Breast epithelium (tissue), 3 donors: ENCODE measurements around the gene RPS25.

ENCODE experiments used
- CTCF ChIP-seq, 3 donors: fragments of 450-650 bp; IDR thresholded peaks; one replicate each; pipeline ENCODE4 v1.5.1; 2016 to 2017; ENCODE audit warnings: antibody characterized with exemption in 3 of 3, mild to moderate bottlenecking in 3 of 3, moderate library complexity in 3 of 3
- POLR2A ChIP-seq: fragments of 450-650 bp; IDR thresholded peaks from one replicate; pipeline ENCODE4 v1.6.1; 2016; ENCODE audit warnings: antibody characterized with exemption, mild to moderate bottlenecking, moderate library complexity
- POLR2AphosphoS5 ChIP-seq, 3 donors: sonication (generic); formaldehyde crosslinking; IDR thresholded peaks; one replicate each; pipeline ENCODE4 v1.6.1; 2017; ENCODE audit warnings: antibody characterized with exemption in 3 of 3

DNA sequence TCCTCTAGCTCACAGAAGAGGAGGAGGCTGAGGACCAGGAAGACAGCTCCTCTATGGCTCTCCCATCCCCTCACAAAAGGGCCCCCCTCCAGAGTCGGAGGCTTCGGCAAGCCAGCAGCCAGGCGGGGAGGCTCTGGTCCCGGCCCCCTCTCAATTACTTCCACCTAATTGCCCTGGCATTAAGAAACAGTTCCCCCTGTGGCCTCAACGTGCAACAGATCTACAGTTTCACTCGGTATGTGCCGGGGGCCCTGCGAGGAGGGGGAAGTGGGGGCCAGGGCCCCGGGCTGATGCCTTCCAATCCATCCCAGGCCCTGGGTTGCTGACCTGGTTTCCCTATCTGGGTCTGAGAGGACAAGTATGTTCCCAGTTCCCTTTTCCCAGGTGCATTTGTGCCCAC lies 38.7 kb downstream of the RPS25 start:
- TF ChIP-seq POLR2AphosphoS5 (IDR thresholded peaks at IDR 0.05) = no peak
- no peak for TF ChIP-seq CTCF (IDR thresholded peaks at IDR 0.05)
- TF ChIP-seq POLR2A = no peak
